ENCODE results near the gene AGER.
"Not testable (repeated sequence)": the region's sequence is repeated elsewhere in the genome, so short reads cannot be mapped to it uniquely, and the experiment has no call there.

Gene AGER

DNA sequence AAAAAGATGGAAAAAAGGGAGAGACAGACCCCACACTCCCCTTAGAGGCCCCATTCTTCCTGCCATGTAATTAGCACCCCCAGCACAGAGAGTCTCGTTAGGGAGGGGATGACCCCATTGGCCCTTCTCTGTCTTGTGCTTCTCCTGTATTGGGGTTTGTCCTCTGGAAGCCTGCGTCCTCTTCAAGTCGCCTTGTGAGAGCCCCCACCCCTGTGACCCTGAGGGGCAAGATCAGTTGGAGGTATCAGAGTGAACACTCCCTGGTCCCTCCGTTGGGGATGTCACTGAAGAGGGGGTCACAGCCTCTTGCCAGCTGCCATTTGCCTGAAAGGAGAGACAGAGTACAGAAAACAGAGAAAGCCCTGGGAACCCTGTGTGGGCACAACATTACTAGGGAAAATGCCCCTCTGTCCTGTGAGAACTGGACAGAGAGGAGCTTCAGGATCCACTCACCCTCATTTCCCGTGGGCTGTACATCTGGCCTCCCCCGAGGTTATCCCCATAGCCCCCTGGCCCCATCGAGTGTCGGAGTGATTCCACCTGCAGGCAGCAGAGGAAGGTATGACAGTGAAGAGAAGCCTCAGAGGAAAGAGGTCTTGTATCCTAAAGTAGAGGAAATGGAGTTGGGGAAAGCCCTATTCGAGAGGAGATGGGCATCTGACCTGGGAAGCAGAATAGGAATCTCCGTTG lies 2.2 kb upstream of the AGER start:
- DNase-seq (ENCODE audit: low read depth) = not testable (repeated sequence)

DNA sequence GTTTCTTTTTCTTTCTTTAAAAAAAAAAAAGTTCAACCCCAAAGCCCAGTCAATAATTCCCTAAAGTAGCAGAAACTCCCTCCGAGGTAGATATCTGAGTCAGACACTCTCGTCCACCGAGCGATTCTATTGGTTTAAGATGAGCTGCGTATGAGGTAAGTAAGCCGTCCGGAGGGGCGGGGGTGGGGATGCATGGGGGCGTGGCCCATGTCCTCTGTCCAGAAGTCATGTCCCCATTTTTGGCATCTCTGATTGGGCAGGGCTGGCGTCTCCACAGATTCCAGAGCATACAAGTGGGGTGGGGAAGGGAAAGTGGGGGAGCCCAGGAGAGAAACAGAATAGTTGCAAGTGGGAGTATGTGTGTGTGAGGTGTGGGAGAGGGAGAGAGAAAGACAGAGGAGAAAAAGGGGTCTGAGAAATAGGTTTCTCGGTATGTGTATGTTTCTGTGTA lies 1.7 kb upstream of the AGER start:
- DNase-seq (ENCODE audit: low read depth) = peak; percentile 86

DNA sequence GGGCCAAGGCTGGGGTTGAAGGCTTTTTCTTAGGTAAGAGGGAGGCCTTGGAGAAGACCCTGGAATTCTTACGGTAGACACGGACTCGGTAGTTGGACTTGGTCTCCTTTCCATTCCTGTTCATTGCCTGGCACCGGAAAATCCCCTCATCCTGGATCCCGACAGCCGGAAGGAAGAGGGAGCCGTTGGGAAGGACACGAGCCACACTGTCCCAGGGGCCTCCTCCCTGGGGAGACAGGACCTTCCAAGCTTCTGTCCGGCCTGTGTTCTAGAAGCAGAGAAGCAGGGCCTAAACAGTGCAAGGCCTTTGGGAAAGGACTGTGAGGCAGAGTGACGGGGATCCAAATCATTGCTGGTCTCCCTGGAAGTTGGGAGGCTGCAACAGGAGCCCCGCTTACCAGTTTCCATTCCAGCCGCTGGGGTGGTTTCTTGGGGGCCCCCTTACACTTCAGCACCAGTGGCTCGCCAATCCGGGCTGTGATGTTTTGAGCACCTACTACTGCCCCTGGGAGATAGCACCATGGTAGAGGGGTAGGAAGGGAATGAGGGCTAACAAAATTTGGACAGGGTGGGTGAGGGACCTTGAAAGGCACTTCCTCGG lies 470 bp downstream of the AGER start:
- DNase-seq (ENCODE audit: low read depth) = no peak

DNA sequence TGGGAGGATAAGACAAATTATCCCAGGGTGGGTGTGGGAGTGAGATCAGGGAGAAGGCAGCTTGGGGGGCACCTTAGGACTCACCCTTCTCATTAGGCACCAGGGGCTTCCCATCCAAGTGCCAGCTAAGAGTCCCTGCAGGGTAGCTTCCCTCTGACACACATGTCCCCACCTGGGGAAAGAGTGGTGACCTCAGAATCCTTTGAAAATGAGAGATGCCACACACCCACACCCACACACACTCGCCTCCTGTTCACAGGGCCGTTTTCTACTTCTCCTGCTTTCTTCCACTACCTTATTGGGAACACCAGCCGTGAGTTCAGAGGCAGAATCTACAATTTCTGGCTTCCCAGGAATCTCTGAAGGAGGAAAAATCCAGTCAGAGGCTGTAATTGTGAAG lies 1.0 kb downstream of the AGER start:
- no peak for DNase-seq (ENCODE audit: low read depth)

DNA sequence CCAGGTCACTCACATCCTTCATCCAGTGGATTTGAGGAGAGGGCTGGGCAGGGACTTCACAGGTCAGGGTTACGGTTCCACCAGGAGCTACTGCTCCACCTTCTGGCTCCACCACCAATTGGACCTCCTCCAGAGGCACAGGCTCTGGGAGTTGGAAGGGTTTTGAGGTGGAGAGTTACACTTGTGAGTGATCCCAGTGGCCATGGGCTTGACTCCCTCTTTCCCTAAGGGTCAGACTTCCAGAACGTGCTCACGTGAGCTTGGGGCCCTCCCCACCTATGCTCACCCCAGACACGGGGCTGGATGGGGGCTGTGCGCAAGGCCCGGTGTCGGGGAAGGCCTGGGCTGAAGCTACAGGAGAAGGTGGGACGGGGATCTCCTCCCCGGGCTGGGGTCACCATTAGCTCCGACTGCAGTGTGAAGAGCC lies 1.5 kb downstream of the AGER start:
- no peak for DNase-seq (ENCODE audit: low read depth)

DNA sequence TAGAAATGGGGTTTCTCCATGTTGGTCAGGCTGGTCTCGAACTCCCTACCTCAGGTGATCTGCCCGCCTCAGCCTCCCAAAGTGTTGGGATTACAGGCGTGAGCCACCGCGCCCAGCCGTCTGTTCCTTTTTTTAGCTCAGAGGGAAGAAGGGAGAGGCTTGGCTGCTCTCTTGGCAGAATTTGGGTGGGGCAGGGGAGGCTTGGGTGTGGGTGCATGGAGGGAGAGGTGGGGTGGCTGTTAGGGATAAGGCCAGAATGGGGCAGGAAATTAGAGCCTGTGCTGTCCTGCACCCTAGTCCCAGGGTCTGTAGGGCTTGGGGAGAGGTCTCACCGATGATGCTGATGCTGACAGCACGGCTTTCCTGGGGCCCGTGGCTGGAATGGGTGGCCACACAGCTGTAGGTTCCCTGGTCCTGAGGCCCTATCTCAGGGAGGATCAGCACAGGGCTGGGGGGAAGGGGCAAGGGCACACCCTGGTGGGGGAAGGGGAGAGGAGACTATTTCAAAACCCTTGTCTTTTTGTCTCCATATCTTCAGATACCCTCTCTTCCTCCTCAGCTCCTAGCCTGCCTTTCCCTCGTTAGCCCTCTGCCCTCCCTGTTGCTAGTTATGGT lies 2.0 kb downstream of the AGER start:
- DNase-seq (ENCODE audit: low read depth) = no peak

DNA sequence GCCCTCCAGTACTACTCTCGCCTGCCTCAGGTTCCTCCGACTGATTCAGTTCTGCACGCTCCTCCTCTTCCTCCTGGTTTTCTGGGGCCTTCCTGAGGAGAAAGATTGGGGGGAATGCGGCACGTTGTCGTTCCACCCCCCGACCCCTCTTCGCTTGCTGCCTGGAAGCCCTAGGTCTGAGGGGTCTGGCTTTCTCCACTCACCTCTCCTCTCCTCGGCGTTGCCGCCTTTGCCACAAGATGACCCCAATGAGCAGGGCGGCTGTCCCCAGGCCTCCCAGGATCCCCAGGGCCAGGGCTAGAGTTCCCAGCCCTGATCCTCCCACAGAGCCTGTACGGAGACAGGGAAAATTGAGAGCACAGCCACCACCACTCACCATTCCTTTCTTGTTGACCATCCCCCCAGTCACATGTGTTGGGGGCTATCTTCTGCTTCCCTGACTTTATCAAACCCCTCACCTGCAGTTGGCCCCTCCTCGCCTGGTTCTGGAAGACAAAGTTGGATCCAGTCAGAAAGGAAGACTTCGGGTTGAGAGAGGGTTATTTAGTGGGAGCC lies 2.8 kb downstream of the AGER start:
- DNase-seq (ENCODE audit: low read depth) = no peak

DNA sequence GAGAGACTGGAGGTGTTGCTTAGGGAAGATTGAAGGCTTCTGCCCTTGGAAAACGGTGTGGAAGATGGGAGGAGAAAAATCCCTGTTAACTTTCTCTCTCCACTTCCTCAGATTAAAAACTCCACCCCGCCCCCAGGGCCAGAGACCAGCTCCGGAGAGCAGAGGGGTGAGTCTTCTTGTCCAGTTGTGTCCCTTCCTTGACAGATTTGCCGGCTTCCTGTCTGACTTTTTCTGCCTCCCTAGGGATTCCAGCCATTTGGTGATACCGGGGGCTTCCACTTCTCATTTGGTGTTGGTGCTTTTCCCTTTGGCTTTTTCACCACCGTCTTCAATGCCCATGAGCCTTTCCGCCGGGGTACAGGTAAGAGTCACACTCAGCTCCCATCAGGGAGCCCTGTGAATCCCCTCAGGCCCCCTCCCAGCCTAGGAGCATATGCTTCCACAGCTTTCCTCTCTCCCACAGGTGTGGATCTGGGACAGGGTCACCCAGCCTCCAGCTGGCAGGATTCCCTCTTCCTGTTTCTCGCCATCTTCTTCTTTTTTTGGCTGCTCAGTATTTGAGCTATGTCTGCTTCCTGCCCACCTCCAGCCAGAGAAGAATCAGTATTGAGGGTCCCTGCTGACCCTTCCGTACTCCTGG lies 4.2 kb downstream of the AGER start:
- no peak for DNase-seq (ENCODE audit: low read depth)

DNA sequence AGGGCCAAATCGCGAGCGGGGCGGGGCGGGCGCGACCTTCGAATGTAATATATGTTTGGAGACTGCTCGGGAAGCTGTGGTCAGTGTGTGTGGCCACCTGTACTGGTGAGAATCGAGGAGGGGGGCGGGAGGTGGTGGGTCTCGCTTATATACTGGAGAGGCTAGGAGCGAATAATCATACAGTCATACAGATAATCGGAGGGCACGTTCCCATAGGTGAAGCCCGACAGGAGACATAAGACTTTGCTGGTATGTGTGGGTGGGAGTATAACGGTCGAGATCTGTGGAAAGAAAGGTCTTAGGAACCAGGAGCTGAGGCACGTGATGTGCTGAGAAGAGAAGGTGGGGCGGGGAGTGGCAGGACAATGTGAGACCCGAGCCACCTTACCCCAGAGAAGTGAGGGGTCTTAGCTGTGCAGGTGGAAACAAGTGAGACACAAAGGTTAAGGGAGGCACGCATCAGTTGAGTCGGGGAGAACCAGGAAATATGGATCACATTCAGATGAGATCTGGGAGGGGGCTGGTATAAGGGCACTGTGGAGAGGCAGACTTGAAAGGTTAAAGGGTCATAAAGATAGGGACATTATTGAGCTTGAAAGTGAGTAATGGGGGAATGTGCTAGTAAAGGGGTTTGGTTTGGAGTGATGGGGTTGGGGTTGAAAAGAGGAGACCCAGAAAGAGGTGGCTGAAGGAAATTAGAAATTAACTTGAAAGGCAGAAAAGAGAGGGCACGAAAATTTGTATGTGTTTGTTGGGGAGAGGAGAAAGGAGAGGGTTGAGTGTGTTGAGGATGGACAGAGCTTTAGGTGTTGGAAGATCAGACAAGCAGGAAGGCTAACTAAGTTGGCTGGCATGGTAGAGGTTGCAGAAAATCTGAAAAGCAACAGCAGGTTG lies 5.3 kb downstream of the AGER start:
- peak; percentile 34 for DNase-seq (ENCODE audit: low read depth)

DNA sequence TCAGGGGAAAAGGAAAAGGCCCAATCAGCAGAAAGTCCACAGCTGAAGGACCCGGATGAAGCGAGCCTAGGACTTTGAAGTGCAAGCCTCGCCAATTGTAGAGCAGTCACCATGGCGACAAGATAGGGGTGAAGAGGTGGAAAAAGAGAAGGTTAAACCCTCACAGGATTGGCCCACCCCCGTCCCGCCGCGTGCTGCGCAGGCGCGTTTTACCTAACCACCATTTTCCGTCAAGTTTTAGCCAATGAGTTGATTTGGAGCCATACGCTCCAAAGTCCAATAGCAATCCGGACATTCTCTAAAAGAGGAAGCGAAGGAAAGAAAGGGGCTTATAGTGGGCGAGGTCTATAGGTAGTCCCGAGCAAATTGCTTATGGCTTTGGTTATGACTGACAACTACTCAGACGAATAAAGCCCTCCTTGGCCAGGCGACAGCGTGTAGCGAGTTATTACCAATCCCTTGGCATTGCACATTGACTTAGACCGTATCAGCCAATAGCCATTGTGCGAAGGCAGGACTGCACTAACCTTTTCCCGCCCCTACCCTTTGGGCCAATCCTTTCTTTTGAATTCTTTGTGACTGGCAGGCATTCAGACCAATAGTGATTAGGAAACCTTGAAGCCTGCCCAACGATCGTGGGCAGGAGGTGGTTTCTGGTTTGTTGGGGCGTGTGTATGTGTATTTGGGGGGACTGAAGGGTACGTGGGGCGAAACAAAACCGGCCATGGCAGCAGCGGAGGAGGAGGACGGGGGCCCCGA lies 6.1 kb downstream of the AGER start, which contains the start of gene RNF5:
Gene RNF5, plus strand, starts transcription at position 618 of the 759 bp plus-strand sequence. Its CDS starts 107 bp downstream, at position 725.
- DNase-seq (ENCODE audit: low read depth) = peak; percentile 100

DNA sequence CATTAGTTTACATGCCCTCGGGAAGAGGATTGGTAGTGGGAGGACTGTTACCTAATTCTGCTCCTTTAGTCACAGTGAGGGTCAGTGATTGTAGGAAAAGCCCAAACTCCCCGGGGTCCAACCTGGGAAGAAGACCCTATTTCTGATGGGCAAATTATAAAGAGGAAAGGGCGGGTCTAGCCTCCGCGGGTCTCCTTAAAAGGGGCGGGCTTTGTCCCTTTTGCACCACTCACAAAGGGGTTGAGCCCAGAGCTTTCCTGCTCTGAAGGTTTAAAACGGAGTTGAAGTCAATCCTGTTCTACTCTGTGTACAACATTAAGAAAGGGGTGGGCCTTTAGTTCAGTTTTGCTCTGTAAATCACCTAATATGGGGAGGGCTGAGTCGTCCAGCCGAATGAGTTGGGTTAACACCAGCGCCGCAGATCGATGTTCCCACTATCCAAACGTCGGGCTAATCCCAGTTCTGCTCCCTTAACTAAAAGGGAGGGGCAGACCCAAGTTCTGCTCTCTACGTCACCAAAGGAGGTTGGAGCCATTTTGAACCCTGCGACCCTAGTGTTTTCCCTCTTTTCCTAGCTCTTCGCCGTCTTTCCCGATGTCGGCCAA lies 6.8 kb downstream of the AGER start:
- no peak for DNase-seq (ENCODE audit: low read depth)

DNA sequence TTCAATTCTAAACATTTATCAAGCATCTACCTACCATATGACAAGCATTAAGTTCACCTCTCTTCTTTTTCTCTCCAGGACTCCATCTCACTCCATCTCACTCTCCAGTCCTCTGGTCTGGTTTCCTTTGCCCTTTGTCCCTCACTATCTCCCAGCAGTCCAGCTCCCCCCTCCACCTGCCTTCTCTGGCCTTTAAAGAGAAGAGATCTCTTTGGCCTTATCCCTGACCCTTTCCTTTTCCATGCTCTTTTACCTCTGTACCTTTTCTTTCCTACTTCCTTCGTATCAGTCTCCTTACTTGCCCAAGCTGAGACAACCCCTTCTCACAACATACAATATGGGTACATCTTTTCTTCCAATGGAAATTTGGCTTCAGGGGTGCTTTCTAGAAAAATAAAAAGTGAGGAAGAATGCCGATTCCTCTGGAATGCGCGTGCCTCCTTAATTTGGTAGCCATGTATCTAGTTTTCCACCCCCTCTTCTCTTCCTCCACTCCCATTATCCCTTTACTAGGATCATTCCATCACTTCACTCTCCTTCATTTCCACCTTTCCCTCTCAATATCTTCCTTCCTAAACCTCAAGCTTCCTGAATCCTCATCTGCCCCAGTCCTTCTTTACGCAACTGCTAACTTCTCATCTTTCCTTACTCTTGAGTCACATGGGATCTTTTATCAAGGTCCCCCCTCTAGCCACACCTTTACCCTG lies 7.4 kb downstream of the AGER start:
- peak; percentile 90 for DNase-seq (ENCODE audit: low read depth)

DNA sequence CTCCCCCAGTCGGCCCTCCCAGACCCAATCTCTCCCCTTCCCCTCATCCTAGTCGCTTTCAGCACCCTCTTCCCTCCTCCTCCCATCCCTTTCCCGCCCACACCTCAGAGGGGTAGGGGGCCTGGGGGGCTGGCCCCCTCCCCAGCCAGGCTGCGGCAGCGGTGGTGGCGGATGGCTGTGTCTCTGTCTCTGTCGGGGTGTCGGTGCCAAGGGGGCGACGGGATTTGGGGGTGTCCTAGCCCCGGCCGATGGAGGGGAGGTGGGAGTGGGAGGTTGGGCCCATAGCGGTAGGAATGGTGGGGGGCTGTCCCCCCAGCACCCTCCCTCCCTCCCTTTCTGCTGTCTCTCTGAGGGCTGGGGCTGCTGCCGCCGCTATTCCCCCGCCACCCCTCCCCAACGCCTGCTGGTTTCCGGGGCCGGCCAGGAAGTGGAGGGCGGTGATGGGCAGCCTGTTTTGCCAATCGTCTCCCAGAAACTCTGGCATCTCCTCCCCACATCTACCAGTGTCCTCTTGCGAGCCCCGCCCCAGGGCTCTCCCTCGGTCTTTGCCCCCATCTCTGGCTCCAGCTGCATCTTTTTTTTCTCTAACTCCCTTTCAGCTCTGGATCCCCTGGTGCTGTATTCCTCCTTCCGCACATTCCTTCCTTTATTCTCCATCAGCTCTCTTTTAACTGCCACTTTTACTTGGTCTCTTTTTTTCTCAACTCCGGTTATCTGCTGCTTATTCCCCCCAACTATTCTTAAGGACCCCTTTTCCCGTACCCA lies 8.2 kb downstream of the AGER start, which contains the start of gene AGPAT1:
Gene AGPAT1, minus strand, starts transcription at position 374 of the 765 bp plus-strand sequence. CDS start 4,588 bp downstream, outside the sequence.
- DNase-seq (ENCODE audit: low read depth) = peak; percentile 96

DNA sequence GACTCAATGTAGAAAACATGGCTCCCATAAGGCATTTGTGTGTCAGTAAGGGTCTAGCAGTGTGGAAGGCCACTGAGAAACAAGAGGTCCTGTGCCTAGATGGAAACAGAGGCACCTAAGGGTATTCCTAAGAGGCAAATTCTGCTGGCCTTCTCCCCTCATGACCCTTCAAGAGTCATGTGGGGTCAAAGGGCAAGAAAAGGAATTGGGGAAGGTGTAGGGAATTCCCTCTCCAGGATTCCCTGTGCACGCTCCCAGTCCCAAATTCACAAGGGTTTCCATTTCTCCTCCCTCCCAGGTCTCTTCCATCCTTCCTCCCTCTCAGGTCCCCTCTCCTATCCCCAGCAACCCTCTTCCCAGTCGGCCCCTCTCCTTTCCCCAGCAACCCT lies 8.7 kb downstream of the AGER start:
- DNase-seq (ENCODE audit: low read depth) = no peak

DNA sequence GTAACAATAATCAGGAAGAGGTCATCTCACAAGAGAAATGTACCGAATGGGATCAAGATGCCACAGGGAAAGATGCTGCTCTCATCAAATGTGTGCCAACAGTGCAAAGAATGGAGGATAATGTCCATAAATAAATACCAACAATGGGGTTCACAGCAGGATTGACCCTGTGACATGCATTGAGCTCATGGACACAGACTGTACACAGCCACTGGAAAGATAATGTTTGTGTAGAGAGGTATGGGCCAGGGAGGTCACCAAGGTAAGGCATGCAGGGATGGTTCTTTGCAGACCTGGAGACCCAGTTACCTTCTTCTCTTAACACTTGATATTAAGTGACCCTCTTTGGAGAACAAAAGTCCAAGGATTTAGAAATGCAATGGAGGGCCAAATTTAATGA lies 9.6 kb downstream of the AGER start:
- no peak for DNase-seq (ENCODE audit: low read depth)

DNA sequence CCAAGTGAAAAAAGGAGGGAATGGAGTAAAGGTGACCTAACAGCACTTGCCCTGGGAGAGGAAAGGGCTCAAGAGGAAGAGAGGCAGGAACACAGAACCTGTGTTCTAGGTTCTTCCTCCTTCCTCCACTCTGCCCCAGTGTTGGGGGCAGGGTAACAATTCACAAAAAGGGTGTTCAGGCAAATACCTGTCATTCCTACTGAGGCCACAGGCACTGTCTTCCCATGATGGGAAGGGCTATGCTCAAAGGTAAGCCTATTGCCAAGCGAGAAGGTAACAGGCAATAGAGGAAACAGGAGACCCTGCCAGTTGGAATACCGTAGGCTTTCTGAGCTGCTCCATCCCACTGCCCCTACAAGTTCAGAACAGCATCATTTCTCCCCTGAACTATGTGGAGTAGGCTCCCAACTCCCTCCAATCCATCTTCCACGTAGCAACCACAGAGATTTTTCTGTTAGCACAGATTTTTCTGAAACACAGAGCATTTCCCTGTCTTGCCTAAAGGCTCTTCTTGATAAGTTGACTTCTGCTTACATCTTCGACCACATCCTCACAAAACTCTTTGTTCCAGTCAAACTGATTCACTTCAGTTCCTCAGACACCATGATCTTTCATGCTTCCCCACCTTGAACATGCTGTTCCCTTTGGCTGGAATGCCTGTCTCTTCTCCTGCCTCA lies 10.9 kb downstream of the AGER start:
- no peak for DNase-seq (ENCODE audit: low read depth)

DNA sequence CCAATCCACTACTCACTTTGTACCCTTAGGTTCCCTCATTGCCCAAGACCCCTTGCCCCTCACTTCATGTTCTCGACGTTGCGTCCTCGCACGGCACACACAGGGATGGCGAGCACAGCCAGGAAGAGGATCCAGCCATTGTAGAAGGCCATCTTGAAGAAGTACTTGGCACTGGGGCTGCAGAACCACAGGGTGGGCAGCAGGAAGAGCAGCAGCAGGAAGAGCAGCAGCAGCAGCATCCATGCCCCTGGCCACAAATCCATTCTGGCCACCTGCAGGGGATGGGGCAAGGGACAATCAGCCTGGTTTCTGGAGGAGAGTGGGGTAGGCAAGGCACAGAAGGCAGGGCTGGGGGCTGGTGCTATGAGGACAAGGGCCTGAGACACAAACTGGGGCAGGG lies 12.8 kb downstream of the AGER start:
- no peak for DNase-seq (ENCODE audit: low read depth)

DNA sequence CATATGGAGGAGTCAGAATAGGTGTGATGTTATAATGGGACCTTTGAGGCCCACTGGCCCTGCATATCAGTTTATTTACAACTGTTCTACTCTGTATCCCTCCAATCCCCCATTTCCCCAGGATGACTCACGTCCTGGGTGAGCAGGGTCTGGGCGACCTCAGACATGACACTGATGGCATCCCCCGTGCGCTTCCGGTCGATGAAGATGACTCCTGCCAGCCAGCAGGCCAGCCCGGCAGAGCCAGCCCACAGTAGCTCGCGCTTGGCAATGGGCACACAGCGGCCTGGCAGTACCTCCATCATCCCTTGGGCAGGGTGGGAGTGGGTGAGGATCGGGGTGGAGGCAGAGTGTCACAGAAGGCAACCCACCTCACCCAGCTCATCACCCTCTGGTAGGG lies 13.8 kb downstream of the AGER start:
- DNase-seq (ENCODE audit: low read depth) = no peak

Measured in amniotic epithelial cell (primary cell).